GM23338 (cell line): ENCODE data around the gene SMIM12.

Source experiments
- EZH2 ChIP-seq: fragments of 200-600 bp; sonication (generic); IDR thresholded peaks from one replicate; pipeline ENCODE4 v1.8.0; 2017; ENCODE audit warnings: antibody characterized with exemption, mild to moderate bottlenecking, low read depth; ENCODE audit not compliant: unreplicated experiment
- REST ChIP-seq: IDR thresholded peaks from one replicate; pipeline ENCODE4 v1.6.1; 2018; ENCODE audit warnings: antibody characterized with exemption; ENCODE audit not compliant: unreplicated experiment
- STAT1 ChIP-seq: IDR thresholded peaks from one replicate; pipeline ENCODE4 v1.6.1; 2016; ENCODE audit warnings: antibody characterized with exemption; ENCODE audit not compliant: unreplicated experiment
- TF ChIP-seq, protein P1 (sequence below), 2 experiments: fragments of 200-600 bp in 1 of 2; sonication (generic) in 1 of 2; conservative IDR thresholded peaks; 2 replicates each; pipeline versions ENCODE4 v1.5.1 to v1.6.1; 2016 to 2017; ENCODE audit warnings: antibody characterized with exemption in 2 of 2, low read depth in 2 of 2, mild to moderate bottlenecking in 2 of 2, moderate library complexity in 1 of 2

- TF ChIP-seq, protein P1, sequence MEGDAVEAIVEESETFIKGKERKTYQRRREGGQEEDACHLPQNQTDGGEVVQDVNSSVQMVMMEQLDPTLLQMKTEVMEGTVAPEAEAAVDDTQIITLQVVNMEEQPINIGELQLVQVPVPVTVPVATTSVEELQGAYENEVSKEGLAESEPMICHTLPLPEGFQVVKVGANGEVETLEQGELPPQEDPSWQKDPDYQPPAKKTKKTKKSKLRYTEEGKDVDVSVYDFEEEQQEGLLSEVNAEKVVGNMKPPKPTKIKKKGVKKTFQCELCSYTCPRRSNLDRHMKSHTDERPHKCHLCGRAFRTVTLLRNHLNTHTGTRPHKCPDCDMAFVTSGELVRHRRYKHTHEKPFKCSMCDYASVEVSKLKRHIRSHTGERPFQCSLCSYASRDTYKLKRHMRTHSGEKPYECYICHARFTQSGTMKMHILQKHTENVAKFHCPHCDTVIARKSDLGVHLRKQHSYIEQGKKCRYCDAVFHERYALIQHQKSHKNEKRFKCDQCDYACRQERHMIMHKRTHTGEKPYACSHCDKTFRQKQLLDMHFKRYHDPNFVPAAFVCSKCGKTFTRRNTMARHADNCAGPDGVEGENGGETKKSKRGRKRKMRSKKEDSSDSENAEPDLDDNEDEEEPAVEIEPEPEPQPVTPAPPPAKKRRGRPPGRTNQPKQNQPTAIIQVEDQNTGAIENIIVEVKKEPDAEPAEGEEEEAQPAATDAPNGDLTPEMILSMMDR (conservative IDR thresholded peaks at IDR 0.05; ENCODE audit: low read depth in 2 of 2): no peak
- no peak for TF ChIP-seq REST
- TF ChIP-seq STAT1: no peak
- no peak for TF ChIP-seq EZH2
Observed at GRCh38 chr1:34885405-34886247, 26.1 kb upstream of the SMIM12 start.
